ENCODE results near the gene TTYH2. TPM values are rescaled to one million over a fixed set of nuclear protein-coding genes. Genes with fewer than 3 reads are reported as not detected.
A peak's percentile ranks its signal among the peaks of the same experiment; 100 is the strongest.

The TTYH2 gene
- total RNA-seq, 1 experiment from 2014 or later, result 0.40 TPM

- no peak for DNase-seq (ENCODE audit: low read depth)
These were observed 20.6 kb downstream of the TTYH2 start for GRCh38 chr17:74233937-74234336.

GRCh38 chr17:74234486-74234885 lies 21.1 kb downstream of the TTYH2 start:
- no peak for DNase-seq (ENCODE audit: low read depth)

- DNase-seq (ENCODE audit: low read depth), result no peak
These were observed 21.7 kb downstream of the TTYH2 start for GRCh38 chr17:74235040-74235581.

- no peak for DNase-seq (ENCODE audit: low read depth)
These were observed 22.6 kb downstream of the TTYH2 start for GRCh38 chr17:74235911-74236371.

GRCh38 chr17:74237321-74237720 lies 23.9 kb downstream of the TTYH2 start:
- DNase-seq (ENCODE audit: low read depth), result no peak

- peak; percentile 19 for DNase-seq (ENCODE audit: low read depth)
These were observed 25.8 kb downstream of the TTYH2 start for GRCh38 chr17:74239172-74239571.

GRCh38 chr17:74240618-74241205 lies 27.3 kb downstream of the TTYH2 start:
- no peak for DNase-seq (ENCODE audit: low read depth)

GRCh38 chr17:74241431-74241830 lies 28.1 kb downstream of the TTYH2 start:
- no peak for DNase-seq (ENCODE audit: low read depth)

- no peak for DNase-seq (ENCODE audit: low read depth)
These were observed 28.5 kb downstream of the TTYH2 start for GRCh38 chr17:74241847-74242246.

GRCh38 chr17:74243013-74243755 lies 29.8 kb downstream of the TTYH2 start:
- DNase-seq (ENCODE audit: low read depth), result no peak

GRCh38 chr17:74244128-74244527 lies 30.8 kb downstream of the TTYH2 start:
- no peak for DNase-seq (ENCODE audit: low read depth)

- no peak for DNase-seq (ENCODE audit: low read depth)
These were observed 31.2 kb downstream of the TTYH2 start for GRCh38 chr17:74244548-74244947.

- no peak for DNase-seq (ENCODE audit: low read depth)
These were observed 31.9 kb downstream of the TTYH2 start for GRCh38 chr17:74245145-74245831.

GRCh38 chr17:74245871-74246270 lies 32.5 kb downstream of the TTYH2 start:
- no peak for DNase-seq (ENCODE audit: low read depth)

- DNase-seq (ENCODE audit: low read depth), result no peak
These were observed 36.4 kb downstream of the TTYH2 start for GRCh38 chr17:74249590-74250270.

- DNase-seq (ENCODE audit: low read depth), result no peak
These were observed 37.1 kb downstream of the TTYH2 start for GRCh38 chr17:74250324-74250995.

GRCh38 chr17:74251051-74251450 lies 37.7 kb downstream of the TTYH2 start:
- no peak for DNase-seq (ENCODE audit: low read depth)

- DNase-seq (ENCODE audit: low read depth), result no peak
These were observed 38.2 kb downstream of the TTYH2 start for GRCh38 chr17:74251569-74251968.

- DNase-seq (ENCODE audit: low read depth), result no peak
These were observed 38.8 kb downstream of the TTYH2 start for GRCh38 chr17:74252211-74252610.

GRCh38 chr17:74253036-74253435 lies 39.7 kb downstream of the TTYH2 start:
- no peak for DNase-seq (ENCODE audit: low read depth)

GRCh38 chr17:74257311-74257710 lies 43.9 kb downstream of the TTYH2 start:
- DNase-seq (ENCODE audit: low read depth), result no peak
